RWPE2 (cell line): ENCODE data around the gene ZNF853.
"Not testable (repeated sequence)": the region's sequence is repeated elsewhere in the genome, so short reads cannot be mapped to it uniquely, and the experiment has no call there.

ENCODE experiments used
- ATAC-seq: fragments of 200-7000 bp; cut with Tn5 transposase; 3 replicates; pipeline ENCODE4 v1.9.1; 2021; ENCODE audit warnings: low read depth
- DNase-seq: peaks from one replicate; pipeline ENCODE4 v3.0.0-alpha.2; 2020; ENCODE audit warnings: low spot score
- H3K27ac ChIP-seq: fragments of 450-650 bp; 2 replicates; pipeline ENCODE4 v1.5.1; 2017; ENCODE audit warnings: mild to moderate bottlenecking; ENCODE audit not compliant: poor library complexity, severe bottlenecking
- H3K27me3 ChIP-seq: fragments of 250-450 bp; sonication (Bioruptor Pico); 2 replicates; pipeline ENCODE4 v1.5.1; 2021; ENCODE audit warnings: mild to moderate bottlenecking, moderate library complexity; ENCODE audit not compliant: insufficient read depth, poor library complexity, severe bottlenecking
- H3K36me3 ChIP-seq: fragments of 250-450 bp; sonication (Bioruptor Pico); 2 replicates; pipeline ENCODE4 v1.5.1; 2020; ENCODE audit warnings: low read depth, mild to moderate bottlenecking, moderate library complexity
- H3K4me1 ChIP-seq: fragments of 250-450 bp; sonication (Bioruptor Pico); 2 replicates; pipeline ENCODE4 v1.5.1; 2021; ENCODE audit warnings: mild to moderate bottlenecking, moderate library complexity; ENCODE audit not compliant: insufficient read depth, poor library complexity, severe bottlenecking
- H3K4me3 ChIP-seq: fragments of 250-450 bp; sonication (Bioruptor Pico); 2 replicates; pipeline ENCODE4 v1.5.1; 2021; ENCODE audit warnings: mild to moderate bottlenecking, moderate library complexity; ENCODE audit not compliant: severe bottlenecking
- H3K9me3 ChIP-seq: fragments of 250-450 bp; sonication (Bioruptor Pico); 2 replicates; pipeline ENCODE4 v1.5.1; 2021; ENCODE audit warnings: mild to moderate bottlenecking, moderate library complexity; ENCODE audit not compliant: severe bottlenecking
- CTCF ChIP-seq: fragments of 450-650 bp; IDR thresholded peaks from one replicate; pipeline ENCODE4 v1.5.1; 2017; ENCODE audit warnings: mild to moderate bottlenecking, moderate library complexity; ENCODE audit not compliant: poor library complexity, severe bottlenecking

The ZNF853 gene

GRCh38 chr7:6578114-6579084, 37.0 kb upstream of the ZNF853 start:
- Histone ChIP-seq H3K27me3 (no peaks in the 10 kb centered on the region), H3K36me3 (peaks cover 47% of the 10 kb centered on the region), H3K4me3 (peak overlapping the region; percentile 71), H3K4me1 (no peaks in the 10 kb centered on the region), H3K9me3 (no peaks in the 10 kb centered on the region), H3K27ac (peak overlapping the region; percentile 54)
- no peak for TF ChIP-seq CTCF
- no peak for DNase-seq
- ATAC-seq = 0 out of 3 replicates have a peak, but pooled peaks have one; percentile 5

GRCh38 chr7:6579446-6579845, 36.0 kb upstream of the ZNF853 start:
- Histone ChIP-seq H3K36me3 (peaks cover 57% of the 10 kb centered on the region), H3K4me3 (no peak overlapping the region), H3K27ac (no peak overlapping the region), H3K27me3 (no peaks in the 10 kb centered on the region), H3K9me3 (no peaks in the 10 kb centered on the region), H3K4me1 (no peaks in the 10 kb centered on the region)
- ATAC-seq (no peak), DNase-seq (no peak)
- TF ChIP-seq CTCF = no peak

GRCh38 chr7:6585746-6586432, 29.5 kb upstream of the ZNF853 start:
- H3K27me3 ChIP-seq, H3K9me3 ChIP-seq, H3K27ac ChIP-seq, DNase-seq, H3K4me1 ChIP-seq, H3K4me3 ChIP-seq, ATAC-seq: not testable (repeated sequence)
- H3K36me3 ChIP-seq = peaks cover 83% of the 10 kb centered on the region

- no peaks in the 10 kb centered on the region for H3K9me3 ChIP-seq
- ATAC-seq (no peak), DNase-seq (no peak)
- H3K36me3 ChIP-seq = peaks cover 78% of the 10 kb centered on the region
- no peak overlapping the region for H3K27ac ChIP-seq
- no peak for TF ChIP-seq CTCF
- no peaks in the 10 kb centered on the region for H3K27me3 ChIP-seq
- H3K4me3 ChIP-seq = no peak overlapping the region
- no peaks in the 10 kb centered on the region for H3K4me1 ChIP-seq
Observed at GRCh38 chr7:6588566-6588965, 26.8 kb upstream of the ZNF853 start.

- Histone ChIP-seq H3K9me3 (no peaks in the 10 kb centered on the region), H3K36me3 (peaks cover 74% of the 10 kb centered on the region), H3K27ac (no peak overlapping the region), H3K27me3 (no peaks in the 10 kb centered on the region), H3K4me1 (no peaks in the 10 kb centered on the region), H3K4me3 (peak overlapping the region; percentile 95)
- TF ChIP-seq CTCF = no peak
- ATAC-seq (no peak; the same call in 2 of the 3 replicates), DNase-seq (no peak)
Observed at GRCh38 chr7:6589151-6589828, 26.1 kb upstream of the ZNF853 start.
